GDM1 (cell line): ENCODE data around the gene NANOS1.

Experiments used
- DNase-seq: peaks from one replicate; lab custom pipeline; 2025; lab: John Stamatoyannopoulos, UW

NANOS1 gene

GRCh38 chr10:119029613-119030420, at the start of gene NANOS1:
Gene NANOS1 (plus strand): TSS chr10:119029714. CDS start chr10:119029802, 88 bp downstream.
- DNase-seq = no peak

- no peak for DNase-seq
Observed at GRCh38 chr10:118980135-118980865, 49.2 kb upstream of the NANOS1 start.

GRCh38 chr10:118980870-118981269, 48.6 kb upstream of the NANOS1 start:
- no peak for DNase-seq

- DNase-seq = no peak
Observed at GRCh38 chr10:118981946-118982345, 47.6 kb upstream of the NANOS1 start.

GRCh38 chr10:118982366-118982765, 47.1 kb upstream of the NANOS1 start:
- no peak for DNase-seq

- no peak for DNase-seq
Observed at GRCh38 chr10:118983263-118983662, 46.3 kb upstream of the NANOS1 start.

- DNase-seq = no peak
Observed at GRCh38 chr10:118985576-118985975, 43.9 kb upstream of the NANOS1 start.

- DNase-seq = no peak
Observed at GRCh38 chr10:118986815-118987790, 42.4 kb upstream of the NANOS1 start.

GRCh38 chr10:118990326-118990725, 39.2 kb upstream of the NANOS1 start:
- DNase-seq = no peak

GRCh38 chr10:118992496-118992895, 37.0 kb upstream of the NANOS1 start:
- DNase-seq = no peak

- no peak for DNase-seq
Observed at GRCh38 chr10:118993214-118993613, 36.3 kb upstream of the NANOS1 start.

GRCh38 chr10:118994321-118994720, 35.2 kb upstream of the NANOS1 start:
- no peak for DNase-seq

- no peak for DNase-seq
Observed at GRCh38 chr10:118995739-118996138, 33.8 kb upstream of the NANOS1 start.

- no peak for DNase-seq
Observed at GRCh38 chr10:118997379-118997778, 32.1 kb upstream of the NANOS1 start.

- DNase-seq = no peak
Observed at GRCh38 chr10:118998183-118998582, 31.3 kb upstream of the NANOS1 start.

GRCh38 chr10:119001717-119002500, 27.6 kb upstream of the NANOS1 start:
- no peak for DNase-seq

- DNase-seq = no peak
Observed at GRCh38 chr10:119003572-119004289, 25.8 kb upstream of the NANOS1 start.

GRCh38 chr10:119005362-119006043, 24.0 kb upstream of the NANOS1 start:
- DNase-seq = peak; percentile 1

- DNase-seq = no peak
Observed at GRCh38 chr10:119006451-119007210, 22.9 kb upstream of the NANOS1 start.
